IPS-11a (cell line): ENCODE measurements around the gene APOB.

Experiments
- H3K4me3 ChIP-seq: one replicate; pipeline ENCODE4 v1.5.1; 2013; ENCODE audit warnings: low read depth, low read length, control low read depth

Gene APOB

GRCh38 chr2:20953146-20953824 is 90.6 kb downstream of the APOB start:
- H3K4me3 ChIP-seq: no peak overlapping the region
